GM12891 (cell line): ENCODE measurements around the gene STOX2.

Source experiments
- POLR2A ChIP-seq: IDR thresholded peaks from 2 replicates; pipeline ENCODE4 v1.6.1; 2011; ENCODE audit warnings: low read depth, low read length, control low read depth
- POLR2AphosphoS5 ChIP-seq: IDR thresholded peaks from 2 replicates; pipeline ENCODE4 v1.6.1; 2011; ENCODE audit warnings: low read depth, low read length, control low read depth
- POU2F2 ChIP-seq: IDR thresholded peaks from 2 replicates; pipeline ENCODE4 v1.6.1; 2011; ENCODE audit warnings: low read depth, mild to moderate bottlenecking, control low read depth, low read length, moderate library complexity
- TAF1 ChIP-seq: IDR thresholded peaks from 2 replicates; pipeline ENCODE4 v1.6.1; 2011; ENCODE audit warnings: low read depth, low read length, control low read depth

DNA sequence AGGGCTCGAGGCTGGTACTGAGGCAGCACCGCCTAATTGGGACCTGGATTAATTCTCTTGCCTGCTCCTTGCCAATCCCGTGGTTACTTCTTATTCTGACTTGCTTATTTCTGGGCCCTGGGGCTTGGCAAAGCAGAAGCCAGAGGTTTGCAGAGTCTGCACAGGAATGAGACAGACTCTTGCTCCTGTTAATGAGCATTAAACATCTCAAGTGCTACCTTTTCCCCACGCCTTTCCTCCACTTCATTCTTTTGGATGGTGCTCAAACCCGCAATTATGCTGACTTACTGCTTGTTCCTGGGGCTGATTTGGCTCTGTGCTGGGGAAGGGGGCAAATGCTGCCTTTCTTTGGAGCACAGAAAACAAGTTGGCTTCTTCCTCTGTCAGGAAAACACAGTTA lies 16.5 kb upstream of the STOX2 start:
- TF ChIP-seq POLR2A (no peak), TAF1 (no peak), POLR2AphosphoS5 (no peak), POU2F2 (no peak)
